ENCODE measurements around the gene SVIP.

Gene SVIP, protein sequence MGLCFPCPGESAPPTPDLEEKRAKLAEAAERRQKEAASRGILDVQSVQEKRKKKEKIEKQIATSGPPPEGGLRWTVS

DNA sequence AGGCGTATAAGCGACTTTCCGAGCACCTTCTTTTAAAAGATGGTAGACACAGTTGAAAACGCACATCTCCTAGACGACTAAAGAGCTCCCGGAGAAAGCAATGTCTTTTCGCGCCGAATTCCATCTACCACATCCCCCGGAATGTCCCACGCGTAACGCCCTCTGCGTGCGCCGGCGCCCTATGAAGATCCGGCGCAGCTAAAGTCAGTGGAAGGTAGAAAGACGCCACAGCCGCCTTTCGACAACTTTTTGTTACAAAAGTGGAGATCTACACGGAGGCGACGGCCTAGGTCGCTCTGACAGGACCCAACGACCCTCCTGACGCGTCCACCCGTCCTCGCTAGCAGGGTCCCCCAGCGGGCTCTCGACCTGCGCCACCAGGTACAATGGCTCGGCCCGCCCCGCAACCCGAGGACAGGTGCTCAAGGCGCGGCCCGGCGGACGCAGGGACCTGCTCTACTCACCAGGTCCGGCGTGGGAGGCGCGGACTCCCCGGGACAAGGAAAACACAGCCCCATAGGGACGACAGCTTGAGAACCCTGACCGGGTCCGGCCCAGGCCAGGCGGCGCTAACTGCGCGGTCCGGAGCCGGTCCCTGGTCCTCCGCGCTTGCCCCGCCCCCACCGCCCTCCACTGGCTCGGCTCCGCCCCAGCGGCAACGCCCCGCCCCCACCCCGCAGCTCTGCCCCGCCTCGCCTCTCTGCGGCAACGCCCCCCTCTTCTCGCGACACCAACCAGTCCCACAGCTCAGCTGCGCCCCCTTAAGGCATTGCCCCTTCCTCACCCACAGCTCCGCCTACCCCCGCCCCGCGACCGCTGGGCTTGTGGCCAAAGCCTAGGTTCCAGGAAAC, at the start of gene SVIP:
SVIP (minus strand) TSS at position 571 of the 851 bp plus-strand sequence; CDS start at position 518, 53 bp downstream.
- DNase-seq = peak; percentile 69

DNA sequence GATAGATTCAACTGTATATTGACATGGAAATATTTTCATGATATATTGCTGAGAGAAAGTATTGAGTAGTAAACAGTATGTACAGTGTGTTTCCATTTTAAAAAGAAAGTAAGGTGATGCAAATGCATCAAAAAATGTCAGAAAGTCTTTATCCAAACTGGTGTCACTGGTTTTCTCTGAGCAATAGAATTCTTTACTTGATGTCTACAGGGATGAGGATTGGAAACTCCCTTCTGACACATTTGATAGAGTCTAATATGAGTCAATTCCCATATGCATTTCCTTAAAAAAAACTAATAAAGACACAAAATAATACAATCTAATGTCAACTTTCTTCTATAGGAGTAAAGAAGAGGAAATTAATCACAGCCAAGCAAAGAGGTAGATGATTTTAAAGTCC, 49.0 kb upstream of the SVIP start:
- no peak for DNase-seq

DNA sequence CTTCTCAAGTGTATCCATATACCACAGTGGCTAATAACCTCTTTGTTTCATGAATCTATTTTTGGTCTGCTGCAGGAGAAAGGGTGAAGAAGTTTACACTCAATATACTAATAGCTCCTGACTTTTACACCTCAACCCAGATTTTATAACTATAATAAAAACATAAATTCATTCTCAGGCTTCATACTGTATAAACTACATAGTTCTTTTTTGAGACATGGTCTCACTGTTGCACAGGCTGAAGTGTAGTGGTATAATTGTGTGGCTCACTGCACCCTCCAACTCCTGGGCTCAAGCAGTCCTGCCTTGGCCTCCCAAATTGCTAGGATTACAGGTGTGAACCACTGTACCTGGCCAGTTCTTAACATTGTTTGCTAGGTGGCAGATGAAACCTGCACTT, 48.4 kb upstream of the SVIP start:
- no peak for DNase-seq

DNA sequence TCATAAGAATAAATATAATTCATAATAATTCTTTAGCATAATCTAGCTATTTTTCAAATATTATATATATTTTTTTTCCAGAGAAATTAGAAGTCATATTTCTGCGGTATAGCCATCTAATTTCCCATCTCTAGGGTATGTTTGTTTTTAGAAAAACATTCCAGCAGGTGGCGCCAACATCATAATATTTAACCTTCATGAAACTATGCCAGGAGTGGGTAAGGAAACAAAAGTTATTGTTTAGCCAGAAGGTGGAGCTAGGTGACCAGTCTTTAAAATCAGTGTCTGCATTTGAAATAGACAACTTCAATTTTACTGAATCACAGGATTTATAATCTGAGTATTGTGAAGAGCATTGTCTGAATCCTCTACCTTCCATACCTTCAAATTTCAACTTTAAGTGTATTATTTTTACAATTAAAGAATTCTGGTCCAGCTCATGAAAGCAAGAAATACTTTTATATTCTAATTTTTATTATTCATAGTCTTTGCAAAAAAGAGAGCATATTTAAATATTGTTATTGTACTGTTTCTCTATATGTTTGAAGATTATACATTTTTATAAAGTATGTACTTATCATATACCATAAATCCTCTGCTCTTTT, 46.4 kb upstream of the SVIP start:
- DNase-seq = peak; percentile 49

DNA sequence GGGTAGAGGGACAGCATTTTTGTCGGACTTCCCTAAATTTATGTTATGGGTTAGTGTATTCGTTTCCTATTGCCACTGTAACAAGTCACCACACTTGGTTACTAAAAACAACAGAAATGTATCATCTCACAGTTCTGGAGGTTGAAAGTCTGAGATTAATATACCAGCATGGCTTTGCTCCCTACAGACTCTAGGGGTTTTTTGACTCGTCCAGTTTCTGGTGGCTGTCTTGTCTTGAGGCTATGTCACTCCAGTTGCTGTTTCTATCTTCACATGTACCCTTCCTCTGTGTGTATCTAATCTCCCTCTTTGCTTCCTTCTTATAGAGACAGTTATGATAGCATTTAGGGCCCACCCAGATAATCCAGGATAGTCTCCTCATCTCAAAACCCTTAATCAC, 39.7 kb upstream of the SVIP start:
- no peak for DNase-seq

DNA sequence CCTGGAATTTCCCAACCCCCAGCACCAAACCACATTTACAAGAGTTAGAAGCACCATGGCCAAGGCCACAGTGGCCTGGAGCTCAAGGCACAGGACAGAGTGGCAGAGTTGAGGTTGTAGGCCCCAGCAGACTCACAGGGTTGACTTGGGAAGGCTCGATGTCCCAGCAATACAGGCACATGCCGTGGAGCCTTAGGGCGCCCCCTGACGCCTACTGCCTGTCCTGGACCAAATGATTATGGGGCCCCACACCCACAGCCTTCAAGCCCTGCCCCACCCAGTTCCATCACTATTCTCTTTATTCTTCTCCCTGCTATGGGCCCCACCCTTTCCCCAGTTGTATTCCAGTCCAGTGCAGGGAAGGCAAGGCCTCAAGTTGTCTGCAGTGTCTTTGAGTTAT, 30.6 kb upstream of the SVIP start, which contains the start of gene CCDC179:
CCDC179 (minus strand) TSS at position 234 of the 400 bp plus-strand sequence; CDS start at position 181, 53 bp downstream.
- no peak for DNase-seq

DNA sequence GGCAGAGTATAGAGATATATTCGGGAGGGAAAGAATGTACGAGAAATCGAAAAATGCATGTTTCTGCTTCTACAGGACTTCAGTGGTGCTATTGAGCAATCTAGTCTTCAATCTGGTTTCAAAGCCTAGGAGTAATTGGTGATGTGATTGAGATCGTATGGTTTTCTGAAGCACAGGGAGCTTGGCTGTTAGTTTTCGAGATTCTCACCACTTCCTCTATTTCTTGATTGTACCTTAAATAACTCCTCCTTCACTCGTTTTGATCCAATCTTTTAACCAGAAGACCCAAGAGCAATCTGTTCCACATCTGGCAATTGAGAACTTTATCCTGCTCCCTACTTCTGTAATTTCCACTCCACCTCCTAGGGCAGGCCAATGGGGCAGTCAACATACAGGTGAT, 30.2 kb upstream of the SVIP start:
- no peak for DNase-seq

DNA sequence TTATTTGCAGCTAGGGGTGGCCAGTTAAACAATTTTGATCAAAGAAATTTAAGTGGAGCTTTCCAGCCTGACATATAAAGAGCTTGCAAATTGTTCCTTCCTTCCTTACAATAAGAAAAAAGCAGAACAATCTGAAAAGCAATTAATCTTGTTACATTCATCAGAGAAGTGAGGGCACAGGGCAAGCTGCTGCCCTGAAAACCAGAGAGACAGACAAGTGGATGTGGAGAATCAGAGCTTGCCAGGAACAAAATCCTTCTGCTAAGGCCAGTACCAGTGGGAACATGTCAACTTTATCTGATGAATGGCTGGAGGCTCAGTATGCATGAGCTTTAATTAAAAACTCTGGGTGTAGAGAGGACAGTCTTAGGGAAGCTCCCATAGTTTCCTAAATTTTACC, 21.9 kb upstream of the SVIP start:
- DNase-seq = no peak

DNA sequence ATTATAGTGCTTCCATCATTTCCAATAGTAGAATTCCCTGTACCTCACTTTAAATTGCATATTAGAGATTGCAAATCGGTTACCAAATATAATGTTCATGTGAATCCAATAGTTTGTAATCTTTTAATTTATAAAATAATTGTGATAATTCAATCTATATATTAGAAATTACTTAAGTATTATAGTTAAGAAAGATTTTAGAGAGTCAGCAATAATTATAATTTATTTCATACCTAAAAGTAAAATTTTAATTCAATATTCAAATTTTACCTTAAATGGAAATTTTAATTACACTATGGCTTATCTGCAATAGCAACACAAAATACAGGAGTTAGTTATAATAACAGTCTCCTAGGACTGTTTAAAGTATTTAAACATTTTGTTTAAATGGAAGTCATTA, 17.1 kb upstream of the SVIP start:
- no peak for DNase-seq

DNA sequence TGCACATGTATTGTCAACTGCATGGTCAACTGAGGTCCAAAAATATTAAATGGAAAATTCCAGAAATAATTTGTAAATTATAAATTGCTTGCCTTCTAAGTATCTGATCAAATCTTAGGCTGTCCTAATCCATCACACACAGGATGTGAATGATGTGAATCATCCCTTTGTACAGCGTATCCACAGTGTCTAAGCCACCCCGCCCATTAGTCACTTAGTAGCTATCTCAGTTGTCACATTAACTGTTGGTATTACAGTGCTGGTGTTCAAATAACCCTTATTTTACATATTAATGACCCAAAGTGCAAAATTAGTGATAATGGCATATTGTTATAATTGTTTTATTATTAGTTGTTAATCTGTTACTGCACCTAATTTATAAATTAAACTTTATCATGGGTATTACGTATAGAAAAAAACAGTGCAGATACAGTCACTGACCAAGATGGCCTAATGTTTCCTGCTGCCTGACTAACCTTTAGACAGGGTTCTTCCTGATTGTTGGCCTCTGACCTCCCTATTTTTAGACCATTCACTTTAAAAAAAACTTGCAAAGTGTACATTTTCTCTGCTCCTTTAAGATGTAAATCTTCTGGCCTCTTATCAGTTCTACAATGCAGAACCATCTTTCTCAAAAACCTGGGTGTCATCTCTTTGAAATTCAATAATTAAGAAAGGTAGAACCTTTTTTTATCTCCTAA, 2.9 kb upstream of the SVIP start:
- DNase-seq = no peak

DNA sequence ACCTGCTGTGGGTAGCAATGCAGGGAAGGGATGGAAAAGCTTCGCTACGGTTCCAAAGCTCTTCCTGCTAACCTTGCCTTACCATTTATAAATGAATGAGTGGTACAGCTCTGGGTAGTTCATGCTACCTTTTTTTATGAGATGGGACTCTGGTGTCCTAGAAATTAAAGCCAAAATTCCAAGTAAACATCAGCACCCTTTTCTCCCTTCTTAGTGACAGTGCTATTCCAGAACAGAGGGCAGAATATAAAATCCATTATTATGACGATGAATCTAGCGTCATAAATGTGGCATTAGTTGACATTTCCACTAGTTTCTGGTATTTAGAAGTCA, 447 bp upstream of the SVIP start:
- DNase-seq = no peak

DNA sequence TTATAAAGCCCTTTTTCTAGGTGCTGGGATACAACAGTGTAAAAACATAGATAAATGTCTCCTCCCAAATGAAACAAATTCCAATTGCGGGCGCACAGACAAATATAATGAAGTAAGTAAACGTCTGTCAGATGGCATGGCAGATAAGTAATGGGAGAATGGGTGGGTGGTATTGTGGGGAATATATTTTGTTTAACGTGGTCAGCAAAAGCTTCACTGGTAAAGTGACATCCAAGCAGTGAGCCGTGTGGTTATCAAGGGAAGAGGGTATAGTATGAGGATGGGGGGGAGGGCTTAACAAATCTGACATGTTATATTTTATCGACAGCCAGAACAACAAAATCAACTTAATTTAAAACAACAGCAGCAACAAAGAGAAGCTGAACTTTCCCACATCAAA, 1.2 kb downstream of the SVIP start:
- DNase-seq = no peak

DNA sequence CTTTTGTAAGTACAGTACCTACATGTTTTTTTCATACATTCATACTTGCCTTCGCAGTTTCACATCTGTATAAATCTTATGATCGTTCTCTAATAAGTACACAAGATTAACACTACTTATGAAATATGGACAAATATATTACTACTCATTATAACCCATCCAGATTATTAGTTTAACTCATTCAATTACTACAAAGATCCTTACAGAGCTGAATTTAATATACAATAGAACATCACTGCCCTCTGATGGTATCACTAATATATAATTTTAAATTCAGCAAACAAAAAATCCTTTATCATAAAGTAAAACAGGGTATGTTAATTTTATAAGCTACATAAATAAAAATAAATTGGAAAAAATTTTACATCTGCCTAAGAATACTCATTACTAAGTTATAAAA, 7.4 kb downstream of the SVIP start:
- no peak for DNase-seq

DNA sequence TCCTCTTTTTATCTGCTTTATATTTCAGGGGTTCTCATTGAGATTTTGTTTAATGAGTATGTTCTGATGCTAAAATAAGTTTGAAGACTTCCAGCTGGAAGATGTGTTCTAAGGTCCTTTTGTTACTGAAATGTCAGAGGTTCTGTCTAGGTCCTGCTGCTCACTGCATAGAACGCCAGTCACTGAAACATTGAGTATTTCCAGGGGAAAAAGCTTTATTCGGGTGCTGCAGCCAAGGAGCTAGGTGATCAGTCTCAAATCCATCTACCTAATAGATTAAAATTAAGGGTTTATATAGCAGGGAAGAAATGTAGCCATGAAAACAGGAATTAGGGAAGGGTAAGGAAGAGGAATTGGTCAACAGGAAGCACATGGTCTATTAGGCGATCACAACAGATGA, 19.7 kb downstream of the SVIP start:
- no peak for DNase-seq

DNA sequence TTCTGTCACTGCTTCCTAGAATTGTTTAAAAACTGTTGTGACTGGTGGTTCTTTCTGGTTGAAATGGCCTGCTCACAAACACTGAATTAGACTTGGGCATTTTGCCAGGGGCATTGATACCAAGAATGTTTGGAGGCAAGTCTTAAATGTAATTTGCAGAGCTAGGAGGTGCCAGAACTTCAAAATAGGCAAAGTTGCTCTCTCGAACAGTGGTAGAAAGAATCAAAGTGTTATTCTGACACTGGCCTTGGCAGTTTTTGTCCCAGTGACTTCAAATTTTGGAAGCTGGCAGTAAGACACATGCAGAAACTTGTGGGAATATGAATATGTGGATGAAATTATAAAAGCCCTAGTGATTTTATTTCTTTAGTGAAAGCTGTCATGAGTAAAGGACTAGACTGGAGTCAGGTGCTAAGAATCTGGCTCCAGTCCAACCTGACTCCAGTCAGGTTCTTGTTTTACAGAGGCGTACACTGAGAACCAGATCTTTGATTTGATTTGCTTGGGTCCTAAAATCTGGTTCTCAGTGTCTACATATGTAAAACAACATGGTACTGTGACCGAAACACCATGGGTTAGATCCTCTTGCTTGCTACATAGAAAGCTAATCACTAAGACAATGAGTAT, 20.9 kb downstream of the SVIP start:
- DNase-seq = no peak

DNA sequence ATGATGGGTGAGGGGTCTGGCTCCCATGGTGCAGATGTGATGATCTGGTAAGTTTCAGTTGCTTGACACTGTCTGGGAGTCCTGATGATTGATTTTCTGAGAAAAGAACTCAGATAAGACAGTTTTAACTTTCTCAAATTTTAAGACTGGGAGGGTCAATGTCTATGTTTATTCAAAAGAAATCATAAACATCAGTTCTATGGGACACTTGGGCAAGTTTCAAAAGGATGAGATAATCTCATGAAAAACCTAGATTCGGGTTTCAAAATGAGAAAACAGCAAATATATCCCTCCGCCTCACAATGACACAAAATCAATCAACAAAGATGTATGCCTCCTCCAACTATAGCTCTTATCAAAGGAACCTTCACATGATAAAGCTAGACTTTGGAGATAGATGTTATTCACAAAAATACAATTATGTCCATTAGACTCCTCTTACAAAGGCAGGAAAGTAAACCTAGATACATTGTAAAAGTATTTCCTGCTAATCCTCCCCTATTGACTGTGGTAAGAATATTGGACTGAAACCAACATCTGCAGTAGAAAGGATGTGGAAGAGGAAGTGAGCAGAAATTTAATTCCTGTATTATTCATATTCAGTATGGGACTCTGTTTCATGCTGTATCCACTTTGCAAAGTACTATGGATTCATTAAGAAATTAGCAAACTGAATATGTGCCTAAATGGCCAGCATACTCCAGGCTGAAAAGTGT, 21.6 kb downstream of the SVIP start:
- no peak for DNase-seq

DNA sequence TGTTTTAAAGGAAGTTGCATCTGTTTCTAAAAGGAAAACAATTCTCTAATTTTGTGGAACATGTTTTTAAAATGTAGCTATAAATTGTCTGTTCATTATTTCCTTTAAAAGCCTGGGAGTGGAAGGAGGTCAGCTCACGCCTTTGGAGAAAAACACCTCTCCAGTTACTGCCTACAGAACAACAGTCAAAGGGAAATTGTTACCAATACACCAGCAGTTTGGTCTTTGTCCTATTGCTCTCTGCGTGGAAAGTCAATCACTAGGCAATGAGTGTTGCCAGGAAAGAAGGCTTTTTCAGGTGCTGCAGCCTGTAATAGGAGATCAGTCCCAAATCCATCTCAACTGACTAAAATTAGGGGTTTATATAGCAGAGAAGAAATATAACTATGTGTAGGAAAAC, 22.2 kb downstream of the SVIP start:
- no peak for DNase-seq

DNA sequence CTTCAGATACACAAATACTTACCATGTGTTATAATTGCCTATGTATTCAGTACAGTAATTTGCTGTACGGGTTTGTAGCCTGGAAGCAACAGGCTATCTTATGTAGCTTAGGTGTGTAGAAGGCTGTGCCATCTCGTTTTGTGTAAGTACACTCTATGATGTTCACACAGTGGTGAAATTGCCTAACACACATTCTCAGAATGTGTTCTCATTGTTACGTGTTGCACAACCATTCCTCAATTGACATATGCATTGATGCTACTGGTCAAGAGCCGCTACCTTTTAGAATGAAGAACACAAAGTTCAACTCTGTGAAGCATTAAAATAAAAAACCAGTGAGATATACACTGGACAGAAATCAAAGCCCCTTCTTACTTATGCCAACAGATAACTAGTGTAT, 26.7 kb downstream of the SVIP start:
- no peak for DNase-seq

DNA sequence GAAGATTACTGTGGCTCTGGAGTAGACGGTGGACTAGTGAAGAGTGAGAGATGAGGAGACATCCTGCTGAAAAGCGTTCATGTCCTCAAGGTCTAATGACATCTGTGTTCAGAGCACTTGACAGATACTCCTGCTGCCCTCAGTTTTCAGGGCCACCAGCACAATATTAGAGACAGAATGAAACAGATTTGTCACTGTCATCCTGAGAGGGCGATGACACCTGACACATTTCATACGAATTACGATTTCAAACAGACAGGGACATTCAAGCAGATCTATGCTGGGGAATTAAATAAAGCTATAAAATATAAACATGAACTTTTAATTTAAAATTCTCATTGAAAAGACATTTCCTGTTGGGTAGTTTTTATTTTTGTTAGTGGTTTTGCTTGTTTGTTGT, 29.1 kb downstream of the SVIP start:
- DNase-seq = no peak

DNA sequence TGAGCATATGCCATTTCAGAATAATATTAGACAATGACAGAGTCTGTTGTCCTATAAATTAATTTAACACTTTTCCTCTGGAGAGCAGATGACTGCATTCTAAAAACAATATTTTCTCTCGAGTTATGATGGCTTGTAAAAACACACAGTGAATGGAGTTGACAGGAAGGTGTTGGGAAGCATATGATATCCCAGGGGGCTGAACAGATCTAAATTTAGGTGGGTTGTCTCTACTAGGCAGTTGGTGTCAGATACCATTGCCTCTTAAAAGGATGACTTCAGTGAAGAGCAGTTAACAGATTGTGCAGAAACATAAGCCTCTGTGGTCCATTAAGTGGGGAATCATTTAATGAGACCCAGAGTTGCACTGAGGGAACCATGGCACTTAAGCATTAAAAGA, 30.7 kb downstream of the SVIP start:
- DNase-seq = no peak

DNA sequence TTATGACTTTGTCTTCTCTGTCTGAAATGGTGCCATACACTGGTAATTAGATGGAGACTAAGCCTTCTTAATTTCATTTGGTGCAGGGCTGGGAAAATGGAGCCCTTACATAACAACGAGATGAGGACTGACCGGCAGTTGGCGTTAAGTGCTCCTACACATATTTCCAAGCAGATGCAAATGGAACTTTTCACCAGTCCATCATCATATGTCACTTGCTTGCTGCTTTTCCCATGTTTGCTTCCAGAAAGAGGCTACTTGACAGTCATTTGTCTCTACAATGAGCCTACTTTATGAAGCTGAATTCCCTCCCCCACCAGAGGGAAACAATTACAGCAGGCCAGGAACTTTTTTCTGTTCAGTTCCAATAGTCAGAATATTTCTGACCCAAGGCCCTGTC, 32.6 kb downstream of the SVIP start:
- no peak for DNase-seq

DNA sequence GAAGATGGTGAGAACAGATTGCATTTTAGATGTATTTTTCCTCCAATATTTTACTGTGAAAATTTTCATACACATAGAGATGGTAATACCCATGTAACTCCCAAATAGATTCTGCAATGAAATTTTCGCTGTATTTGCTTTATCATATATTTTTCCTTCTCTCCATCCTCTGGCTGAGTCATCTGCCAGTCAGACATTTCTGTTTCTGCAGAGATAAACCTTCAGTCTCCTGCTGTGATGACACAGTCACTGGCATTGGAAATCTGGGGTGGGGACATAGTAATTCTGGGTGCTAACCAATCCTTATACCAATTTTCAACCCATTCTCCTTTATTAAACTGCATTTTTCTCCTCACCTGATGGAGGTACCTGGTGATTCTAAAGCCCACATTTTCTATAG, 33.7 kb downstream of the SVIP start:
- DNase-seq = no peak

DNA sequence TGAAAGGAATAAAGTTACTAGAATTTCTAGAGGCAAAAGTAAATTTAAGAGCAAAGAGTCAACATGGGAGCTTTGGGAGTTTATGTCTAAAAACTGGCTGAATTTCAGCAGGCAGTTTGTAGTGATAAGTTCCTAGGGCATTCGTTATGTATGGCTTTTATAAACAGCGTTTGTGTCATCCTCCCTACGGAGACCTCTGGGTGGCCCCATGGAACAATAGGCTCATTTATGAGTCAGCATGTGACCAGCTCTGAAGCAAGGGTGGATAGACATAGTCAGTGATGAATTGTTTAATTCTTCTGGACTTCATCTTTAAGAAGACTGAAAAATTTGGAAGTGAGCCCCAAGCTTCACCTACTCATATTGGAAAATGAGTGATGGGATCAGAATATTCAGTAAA, 37.1 kb downstream of the SVIP start:
- no peak for DNase-seq

All from NCI-H1436 treated with DMSO at 0.1 percent for 48 hours (cell line).